ENCODE data around the gene CCDC17.

DNA sequence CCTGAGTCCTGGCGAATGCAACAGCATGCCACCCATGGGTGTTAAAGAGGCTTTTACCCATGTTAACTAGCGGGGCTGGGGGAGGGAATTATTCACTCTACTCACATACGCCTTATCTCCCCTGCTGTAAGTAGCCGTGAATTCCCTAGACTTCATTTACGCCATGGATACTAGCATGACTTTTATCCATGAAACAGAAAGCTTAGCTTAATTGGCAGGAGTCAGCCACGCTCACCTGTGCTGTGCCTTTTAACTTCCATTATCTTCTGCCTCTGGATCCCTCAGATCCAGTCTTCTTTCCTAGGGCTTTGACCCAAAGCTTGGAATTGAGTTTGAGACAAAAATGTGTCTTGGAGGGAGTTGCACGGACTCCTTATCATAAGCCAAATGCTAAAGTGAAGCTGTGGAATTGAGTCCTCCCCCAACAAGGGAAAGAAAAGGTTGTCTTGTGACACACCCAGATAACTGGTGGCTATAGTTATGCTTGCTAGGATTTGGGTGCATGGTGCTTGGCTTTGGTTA, 49.7 kb downstream of the CCDC17 start:
- TF ChIP-seq EZH2 (IDR thresholded peaks at IDR 0.05; ENCODE audit: borderline replicate concordance, low read length) (no peak), CTCF (IDR thresholded peaks at IDR 0.05; ENCODE audit: low read length) (no peak)
